GM21526 (cell line): Measurements from ENCODE around the gene ARL15.
"Not testable (repeated sequence)": the region's sequence is repeated elsewhere in the genome, so short reads cannot be mapped to it uniquely, and the experiment has no call there.

Source experiments
- ATAC-seq: cut with Tn5 transposase; IDR thresholded peaks from one replicate; pipeline ENCODE4 v1.9.1; 2021; ENCODE audit warnings: moderate library complexity; ENCODE audit not compliant: unreplicated experiment, low FRiP score

Gene ARL15

DNA sequence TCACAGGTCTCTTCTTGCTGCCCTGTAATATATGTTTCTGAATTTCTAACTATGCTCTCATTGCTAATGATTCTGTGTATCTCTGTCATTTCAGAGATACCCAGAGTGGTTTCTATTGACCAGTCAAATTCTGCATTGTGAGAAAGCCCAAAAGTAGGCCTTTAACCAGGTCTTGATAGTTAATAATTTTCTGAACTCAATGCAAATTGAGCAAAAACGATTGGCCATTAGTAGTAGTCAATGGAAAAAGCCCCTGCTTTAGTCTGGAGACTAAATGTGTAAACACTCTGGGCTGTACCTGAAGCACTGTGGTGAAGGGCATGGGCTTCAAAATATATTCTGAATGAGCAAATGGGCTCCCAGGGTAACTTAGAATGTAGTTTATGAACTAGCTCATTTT, 307.6 kb downstream of the ARL15 start:
- ATAC-seq = no peak

DNA sequence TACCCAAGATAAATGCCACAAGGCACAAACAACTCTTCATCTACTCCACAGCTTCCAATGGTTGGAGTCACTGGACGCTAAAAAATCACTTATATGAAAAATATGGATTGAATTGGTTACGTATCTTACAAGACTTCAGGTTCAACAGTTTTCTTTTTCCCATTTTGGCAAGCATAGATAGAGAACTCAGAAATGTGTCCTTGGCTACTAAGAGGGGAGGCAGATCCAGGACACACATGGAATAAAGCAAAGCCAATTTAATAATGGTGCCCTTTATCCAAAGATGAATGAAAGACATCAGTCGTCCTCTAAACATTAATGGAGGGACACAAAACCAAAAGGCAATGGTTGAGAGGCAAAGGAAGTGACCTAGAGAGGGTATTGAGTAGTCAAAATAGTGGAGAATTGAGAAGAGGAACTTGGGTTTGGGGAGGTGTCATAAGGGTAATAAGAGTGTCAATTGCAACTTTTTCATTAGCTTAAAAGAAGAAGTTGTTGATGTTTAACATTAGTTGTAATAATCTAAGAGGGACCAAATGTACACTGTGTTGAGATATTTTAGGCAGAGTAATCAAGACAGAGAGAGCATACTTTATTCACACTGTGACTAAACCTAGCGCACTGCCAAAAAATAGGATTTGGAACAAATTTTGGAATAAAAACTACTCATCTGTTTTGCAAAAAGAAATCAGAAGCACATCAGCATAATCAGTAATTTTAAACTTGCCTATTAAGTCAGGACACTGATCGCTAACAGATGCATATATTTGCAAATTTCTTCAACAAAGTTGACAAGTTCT, 308.2 kb downstream of the ARL15 start:
- ATAC-seq = no peak

DNA sequence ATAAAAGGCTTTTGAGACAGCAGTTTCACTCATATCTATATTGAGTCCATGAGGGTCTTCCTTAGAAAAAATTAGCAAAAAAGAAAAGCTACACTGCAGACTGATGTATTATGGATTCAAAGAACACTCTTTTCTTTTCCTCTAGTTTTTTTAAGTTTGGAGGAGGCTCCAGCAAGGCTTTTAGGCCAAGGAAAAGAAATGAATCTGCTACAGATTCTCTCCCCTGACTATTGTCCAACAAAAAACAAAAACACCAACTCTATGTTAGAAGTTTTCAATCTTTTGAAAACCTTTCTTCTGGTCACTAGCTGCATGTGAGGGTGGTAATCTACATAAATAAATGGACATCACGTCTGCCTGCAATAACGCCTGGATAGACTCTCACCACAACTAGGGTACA, 310.4 kb downstream of the ARL15 start:
- no peak for ATAC-seq

DNA sequence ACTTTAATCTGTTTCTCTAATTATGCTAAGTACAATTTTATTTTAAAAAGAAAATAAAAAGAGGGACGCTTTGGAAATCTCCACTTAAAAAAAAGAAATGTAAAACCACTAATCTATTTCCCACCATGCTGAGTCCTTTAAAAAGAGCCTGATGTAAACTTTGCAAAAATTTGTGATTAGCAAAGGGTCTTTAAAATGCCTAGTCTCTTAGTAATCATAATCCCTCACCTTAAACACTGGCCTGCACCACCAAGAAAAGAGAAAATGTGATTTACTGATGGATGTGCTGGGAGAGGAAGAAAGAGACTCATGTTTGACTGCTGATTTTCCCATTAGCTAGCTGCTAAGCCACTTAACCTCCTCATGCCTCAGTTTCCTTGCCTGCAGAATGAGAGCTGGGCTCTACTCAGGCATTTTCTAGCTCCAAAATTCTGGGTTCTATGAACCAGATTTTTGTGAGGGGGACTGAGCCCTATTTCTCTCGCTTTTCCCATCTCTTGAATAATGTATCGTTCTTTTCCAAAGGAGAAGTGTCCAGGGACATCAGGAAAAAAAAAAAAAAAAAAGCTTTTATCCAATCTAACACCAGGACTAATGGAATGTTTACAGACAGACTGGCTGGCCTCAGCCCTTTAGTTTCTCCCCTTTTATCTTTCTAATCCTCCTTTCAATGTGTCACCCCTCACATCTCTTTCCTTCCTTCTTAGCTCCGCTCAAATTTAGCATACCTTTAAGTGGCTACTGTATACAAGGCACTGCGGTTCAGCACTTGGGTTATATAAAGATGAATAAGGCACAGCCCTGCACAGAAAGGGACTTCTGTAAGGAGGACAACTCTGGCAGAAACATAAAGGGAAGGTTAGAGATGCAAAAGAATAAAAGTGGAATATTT, 312.4 kb downstream of the ARL15 start:
- ATAC-seq = no peak

DNA sequence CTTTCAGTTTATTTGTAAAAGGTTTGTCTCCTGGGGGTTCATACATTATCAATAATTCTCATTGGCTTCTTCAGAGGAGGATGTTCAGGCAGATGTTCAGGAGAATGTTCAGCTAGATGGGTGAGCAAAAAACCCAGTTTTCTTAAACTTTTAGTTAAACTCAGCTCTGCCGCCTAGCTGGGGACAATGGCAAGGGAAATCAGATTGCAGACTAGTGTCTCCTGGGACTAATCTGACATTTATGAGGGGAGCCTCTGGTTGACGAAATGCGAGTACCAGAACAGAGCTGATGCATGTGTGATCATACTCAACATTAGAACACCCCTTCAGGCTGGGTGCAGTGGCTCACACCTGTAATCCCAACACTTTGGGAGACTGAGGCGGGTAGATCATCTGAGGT, 314.4 kb downstream of the ARL15 start:
- no peak for ATAC-seq

DNA sequence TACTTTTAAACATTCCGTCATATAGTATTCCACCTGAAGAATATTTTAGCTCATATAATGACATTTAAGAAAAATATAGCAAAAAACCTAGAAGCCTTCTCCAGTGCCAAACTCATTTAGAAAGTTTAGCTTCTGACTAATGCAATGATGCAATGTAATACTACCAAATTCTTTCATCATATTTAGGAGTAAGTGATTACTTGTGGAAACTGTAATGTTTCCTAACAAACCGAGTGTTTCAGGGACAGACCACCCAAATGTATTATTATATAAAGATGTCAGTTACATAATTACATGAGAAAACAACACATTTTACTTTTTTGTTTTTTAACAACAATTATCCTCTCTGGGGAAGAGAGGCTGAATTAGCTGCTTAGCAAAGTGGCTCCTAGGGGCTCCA, 316.2 kb downstream of the ARL15 start:
- no peak for ATAC-seq

DNA sequence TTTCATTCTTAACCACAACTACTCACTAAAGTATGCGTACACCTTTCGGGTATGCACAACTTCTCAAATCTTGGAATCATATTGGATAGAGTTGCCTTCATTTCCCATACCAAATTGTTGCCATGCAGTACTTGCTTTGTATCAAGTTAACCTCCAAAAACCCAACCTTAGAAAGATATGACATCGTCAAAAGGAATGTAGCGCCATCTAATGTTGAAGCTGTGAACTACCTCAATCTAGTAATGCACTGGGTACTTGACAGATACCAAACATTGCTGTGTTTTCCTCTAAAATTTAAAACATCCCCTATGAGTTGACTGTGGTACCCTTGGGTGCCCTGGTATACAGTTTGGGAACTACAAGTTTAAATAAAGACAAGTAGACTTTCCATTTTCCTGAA, 318.4 kb downstream of the ARL15 start:
- ATAC-seq = no peak

DNA sequence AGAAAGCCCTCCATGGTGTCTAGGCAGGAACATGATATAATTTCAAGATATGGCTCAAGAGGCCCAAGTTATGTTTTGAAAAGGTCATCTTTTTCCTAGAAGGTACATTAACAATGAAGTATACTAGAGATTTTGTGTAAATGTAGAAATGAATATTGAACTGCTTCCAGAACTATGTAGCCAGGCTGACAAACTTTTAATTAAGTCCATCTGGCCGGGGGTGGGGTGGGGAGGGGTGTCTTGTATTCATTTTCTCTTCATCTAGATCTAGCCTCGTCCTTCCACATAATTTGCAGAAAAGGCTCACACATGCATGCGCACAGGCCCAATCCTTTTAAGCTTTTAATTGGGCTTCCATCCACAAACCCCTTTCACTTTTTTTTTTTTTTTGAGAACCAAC, 323.3 kb downstream of the ARL15 start:
- ATAC-seq = no peak

DNA sequence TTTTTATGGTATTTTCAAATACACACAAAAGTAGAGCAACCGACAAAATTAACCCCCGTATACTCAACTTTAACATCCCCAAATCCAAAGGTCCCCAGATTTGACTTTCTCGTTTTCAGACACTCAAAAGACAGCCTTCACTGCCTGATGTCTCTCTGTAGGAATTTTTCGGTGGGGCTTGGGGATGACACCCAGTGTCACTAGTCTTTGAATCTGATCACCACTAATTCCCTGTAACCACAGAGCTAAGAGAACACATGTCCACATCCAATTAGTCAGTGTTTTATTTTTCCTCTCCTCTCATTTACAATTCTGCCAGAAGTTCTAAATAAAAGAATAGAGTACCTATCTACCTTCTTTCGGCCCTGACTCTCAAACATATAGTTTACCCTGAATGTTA, 324.6 kb downstream of the ARL15 start:
- ATAC-seq = no peak

DNA sequence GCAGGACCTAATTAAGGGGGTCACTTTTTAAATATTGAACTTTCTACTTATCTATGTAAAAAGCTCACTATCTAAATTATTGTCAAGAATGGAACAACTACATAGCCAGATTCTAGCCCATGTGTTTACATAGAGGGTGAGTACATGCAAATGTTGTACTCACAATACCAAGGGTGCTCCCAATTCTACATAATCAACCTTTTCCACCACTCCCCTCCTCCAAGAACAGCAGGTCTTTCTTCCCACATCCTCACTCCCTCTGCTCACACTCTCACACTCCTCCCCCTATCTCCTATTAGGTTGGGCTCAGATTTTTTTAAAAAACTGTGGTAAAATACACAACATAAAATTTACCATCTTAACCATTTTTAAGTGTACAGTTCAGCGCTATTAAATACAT, 325.4 kb downstream of the ARL15 start:
- ATAC-seq = no peak

DNA sequence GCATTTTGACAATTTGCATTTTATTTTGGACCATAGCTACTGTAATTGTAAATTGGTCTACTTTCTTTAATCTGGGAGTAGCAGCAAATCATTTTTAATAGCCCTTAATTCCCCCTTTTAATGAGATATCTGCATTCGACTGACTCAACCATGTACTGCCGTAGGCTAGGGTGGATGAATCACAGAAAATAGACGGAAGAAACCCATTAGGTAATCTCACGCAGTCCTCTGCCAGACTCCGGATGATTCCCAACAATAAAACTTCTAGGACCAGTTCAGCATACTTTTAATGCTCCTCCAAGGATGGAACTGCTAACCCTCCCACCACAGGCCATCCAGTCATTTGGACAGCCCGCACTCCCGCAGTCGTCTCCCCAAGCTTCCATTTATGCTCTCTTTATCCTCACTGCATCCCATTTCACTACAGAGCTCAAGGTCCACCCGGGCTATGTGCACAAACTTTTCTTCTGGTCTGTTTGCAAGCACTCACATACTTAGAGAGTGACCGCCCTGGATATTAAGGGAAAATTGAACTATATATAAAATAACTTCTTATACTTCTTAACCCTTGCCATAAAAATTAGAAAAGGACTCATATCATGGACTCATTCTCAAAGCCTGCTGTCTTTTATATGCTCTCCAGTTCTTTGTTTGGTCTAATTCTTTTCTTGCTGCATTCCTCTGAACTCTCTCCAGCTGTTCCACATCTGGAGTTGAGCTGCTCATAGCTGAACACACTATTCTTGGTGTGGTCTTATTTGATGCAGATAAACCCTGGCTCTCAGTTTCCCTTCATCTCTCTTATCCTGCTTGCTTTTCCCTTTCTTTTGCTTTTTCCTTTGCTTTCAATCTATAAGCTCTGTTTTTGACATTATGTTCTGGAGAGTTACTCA, 326.6 kb downstream of the ARL15 start:
- ATAC-seq = no peak

DNA sequence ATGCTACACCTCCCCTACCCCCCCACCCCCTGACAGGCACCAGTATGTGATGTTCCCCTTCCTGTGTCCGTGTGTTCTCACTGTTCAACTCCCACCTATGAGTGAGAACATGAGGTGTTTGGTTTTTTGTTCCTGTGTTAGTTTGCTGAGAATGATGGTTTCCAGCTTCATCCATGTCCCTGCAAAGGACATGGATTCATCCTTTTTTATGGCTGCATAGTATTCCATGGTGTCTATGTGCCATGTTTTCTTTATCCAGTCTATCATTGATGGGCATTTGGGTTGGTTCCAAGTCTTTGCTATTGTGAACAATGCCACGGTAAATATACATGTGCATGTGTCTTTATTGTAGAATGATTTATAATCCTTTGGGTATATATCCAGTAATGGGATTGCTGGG, 328.1 kb downstream of the ARL15 start:
- not testable (repeated sequence) for ATAC-seq

DNA sequence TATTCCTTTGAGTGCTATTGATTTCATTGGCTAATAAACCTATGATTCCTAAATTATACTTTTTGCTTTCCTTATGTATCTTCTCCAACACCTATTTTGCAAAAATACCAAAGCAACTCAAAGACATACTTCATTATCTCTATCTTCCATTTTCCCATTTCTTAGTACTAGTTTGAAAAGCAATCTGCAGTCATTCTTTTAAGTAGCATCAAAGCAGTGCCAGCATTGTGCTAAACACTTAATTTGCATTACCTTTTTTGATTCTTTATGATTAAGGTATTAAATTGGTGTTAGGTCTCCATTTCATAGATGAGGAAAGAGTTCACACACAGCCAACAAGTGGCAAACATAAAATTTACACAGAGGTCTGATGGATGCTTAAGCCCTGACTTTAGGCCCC, 330.3 kb downstream of the ARL15 start:
- no peak for ATAC-seq

DNA sequence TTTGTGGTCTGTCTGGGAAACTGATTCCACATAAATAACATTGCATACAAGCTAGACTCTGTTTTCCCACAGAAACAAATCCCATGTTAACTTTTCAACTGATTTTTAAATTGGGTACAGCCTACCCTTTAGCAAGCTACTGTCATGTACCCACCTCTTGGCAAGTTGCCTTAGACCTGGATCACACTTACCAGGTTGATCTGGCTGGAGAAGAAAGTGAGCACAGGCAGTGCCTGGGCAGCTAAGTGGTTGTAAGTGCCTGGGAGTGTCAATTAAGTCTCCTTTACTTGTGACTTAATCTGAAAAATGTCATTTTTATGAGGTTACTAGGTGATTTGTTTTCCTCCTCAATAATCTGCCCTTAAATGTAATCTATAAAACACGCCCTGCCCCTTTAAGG, 336.4 kb downstream of the ARL15 start:
- no peak for ATAC-seq

DNA sequence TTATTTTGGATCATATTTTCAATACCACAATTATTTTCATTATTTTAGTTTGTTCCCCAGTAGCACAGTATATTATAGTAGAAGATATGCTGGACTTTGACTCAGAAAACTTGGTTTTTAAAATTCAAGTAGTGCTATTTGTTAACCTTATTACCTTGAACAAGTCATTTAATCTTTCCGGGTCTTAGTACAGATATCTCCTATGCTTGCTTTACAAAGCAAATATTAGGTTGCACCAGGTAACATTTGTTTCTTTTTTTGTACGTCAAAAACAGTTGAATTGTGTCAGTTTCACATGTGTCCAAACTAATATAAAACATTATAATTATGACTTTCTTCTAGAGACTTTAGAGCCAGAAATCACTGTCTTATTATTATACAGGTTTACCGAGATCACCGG, 338.1 kb downstream of the ARL15 start:
- no peak for ATAC-seq

DNA sequence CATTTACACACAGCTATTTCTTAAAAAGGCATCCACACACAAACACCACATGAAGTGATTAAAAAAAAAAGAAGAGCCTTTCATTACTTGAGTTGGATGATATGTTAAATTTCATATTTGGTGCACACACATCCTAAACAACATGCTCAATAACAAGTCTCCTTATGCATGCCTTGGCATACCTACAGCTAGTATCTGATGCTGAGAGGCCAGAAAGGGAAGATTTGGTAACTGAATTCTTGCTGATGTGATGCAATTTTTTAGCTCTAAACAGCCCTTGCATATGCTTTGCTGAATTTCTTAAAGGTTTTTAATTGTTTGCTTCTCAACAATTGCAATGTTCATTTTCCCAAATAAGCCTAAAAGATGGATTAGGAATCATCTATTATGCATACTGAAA, 338.8 kb downstream of the ARL15 start:
- no peak for ATAC-seq

DNA sequence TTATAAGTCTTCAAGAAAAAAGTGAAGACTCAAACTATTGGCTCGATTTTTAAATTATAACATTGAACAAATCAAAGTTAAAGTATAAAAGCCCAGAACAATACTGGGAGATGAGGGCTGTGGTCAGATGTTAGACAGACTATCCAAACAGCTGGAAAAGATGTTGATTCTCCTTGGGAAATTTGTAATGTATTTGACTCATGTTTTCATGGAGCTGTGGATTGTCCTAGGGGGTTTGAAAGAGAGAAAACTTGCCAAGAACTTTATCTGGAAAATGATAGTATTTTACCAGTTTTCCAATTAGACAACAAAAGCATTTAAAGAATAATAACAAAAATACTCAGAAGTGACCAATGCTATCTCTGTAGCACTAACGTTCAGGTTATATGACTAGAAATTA, 339.2 kb downstream of the ARL15 start:
- ATAC-seq = no peak

DNA sequence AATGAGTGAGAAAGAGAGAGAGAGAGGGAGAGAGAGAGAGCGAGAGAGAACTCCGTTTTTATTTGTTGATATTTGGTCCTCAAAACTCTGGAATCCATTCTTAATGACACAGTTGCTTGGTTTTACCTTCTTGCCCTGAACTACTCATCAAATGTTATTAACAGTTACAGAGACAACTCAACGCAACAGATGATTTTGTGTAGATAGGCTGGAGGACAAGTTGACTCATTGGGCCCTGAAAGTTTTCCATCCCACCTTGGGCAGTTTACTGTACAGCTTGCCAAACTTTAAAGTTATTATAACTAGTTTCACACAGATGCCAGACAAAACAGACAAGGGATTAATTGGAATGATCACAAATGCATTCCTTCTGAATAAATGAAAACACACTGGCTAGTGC, 339.9 kb downstream of the ARL15 start:
- ATAC-seq = no peak

DNA sequence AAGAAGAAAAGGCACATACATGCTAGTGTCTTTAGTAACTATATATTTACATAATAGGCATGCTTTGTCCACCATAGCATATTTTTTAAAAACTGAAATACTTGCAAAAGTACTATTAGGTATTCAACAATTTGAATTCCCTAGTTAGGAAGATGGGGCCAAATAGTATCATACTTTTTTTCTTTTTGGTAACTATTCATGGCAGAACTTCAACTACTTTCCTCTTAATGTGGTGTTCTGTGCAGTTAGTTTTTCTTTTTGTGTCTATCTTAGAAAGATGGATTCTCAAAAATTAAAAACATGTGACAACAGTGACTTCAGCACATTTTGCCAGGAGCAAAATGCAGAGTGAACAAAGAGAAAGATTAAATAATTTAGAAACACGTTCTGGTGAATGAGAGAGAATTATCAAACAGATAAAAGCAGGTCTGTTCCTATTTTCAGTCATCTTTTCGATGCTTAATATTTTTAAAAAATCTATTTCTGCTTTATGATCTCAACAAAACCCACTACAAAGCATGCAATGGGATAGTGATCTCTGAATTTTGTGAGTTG, 341.1 kb downstream of the ARL15 start:
- no peak for ATAC-seq

DNA sequence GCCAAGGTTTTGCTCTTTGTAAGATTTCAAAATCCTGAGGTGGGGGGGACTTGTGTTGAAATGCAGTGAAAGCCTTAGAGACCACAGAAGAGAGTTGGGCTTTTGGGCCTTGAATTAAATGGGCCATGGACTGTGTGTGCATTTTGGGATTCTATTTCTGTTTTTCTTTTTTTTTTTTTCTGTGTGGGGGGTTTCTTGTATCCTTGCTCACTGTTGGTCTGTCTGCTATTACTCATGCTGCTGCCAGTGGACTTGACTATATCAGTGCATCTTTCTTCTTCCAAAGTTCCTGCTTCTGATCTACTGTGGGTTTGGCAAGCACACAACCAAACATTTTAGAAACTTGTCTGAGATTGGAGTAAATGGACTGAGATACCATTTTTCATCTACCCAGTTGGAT, 344.9 kb downstream of the ARL15 start:
- ATAC-seq = no peak

DNA sequence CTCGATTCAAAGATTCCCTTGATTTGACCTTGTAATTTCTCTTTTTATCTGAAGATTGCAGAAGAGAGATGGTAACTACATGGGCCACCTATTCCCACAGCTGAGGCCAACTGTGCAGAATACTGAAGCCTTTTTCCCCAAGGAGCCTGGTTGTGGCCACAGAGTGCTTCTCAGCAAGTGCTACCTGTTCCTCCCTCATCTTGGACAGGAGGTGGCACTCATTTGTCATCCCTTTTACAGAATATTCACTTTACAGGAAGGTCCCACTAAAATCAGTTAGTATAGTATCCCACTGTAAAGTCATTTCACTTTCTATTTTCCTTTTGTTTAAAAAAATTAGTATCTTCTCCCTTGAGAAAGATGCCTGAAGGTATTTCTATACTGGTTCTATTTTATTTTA, 346.4 kb downstream of the ARL15 start:
- ATAC-seq = no peak
